Measurements from ENCODE around the gene C4orf46.
A peak's percentile ranks its signal among the peaks of the same experiment; 100 is the strongest.
"Not testable (repeated sequence)": the region's sequence is repeated elsewhere in the genome, so short reads cannot be mapped to it uniquely, and the experiment has no call there.

C4orf46 gene

DNA sequence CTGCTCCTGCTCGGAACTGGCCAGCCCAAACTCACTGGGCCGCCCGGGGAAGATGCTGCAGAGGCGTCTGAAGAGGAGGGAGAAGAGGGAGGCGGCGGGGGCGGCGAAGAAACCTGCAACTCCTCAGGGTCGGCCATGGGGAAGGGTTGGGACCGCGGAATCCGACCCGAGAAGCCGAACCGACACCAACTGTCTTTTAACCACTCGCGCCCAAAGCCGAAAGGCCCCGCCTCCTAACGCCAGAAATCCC lies at the start of gene C4orf46:
C4orf46 (minus strand) TSS at position 223 of the 250 bp plus-strand sequence; CDS start at position 137, 86 bp downstream.
- no peak for TF ChIP-seq CTCF (IDR thresholded peaks at IDR 0.05; ENCODE audit: control insufficient read depth, extremely low read depth, insufficient read depth)
- H3K4me3 ChIP-seq (ENCODE audit: low read depth, low read length): peak within 1 kb of the TSS; percentile 95
- DNase-seq (ENCODE audit: low read depth): no peak

DNA sequence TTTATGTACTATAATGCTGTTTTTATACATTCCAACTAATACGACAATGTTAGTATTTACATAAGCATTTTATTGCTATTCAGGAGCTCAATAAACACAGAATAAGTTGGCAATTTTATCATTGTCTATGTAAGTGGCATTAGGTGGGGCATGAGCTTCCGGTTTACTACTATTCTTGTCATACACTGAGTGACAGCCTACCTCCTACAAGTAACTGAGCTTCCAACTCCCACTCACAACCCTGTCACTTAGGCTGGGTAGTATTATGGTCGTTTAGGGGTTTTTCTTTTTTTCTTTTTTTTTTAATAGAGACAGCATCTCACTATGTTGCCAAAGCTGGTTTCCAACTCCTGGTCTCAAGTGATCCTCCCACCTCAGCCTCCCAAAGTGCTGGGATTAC lies 44.1 kb upstream of the C4orf46 start:
- TF ChIP-seq CTCF (IDR thresholded peaks at IDR 0.05; ENCODE audit: control insufficient read depth, extremely low read depth, insufficient read depth): no peak

DNA sequence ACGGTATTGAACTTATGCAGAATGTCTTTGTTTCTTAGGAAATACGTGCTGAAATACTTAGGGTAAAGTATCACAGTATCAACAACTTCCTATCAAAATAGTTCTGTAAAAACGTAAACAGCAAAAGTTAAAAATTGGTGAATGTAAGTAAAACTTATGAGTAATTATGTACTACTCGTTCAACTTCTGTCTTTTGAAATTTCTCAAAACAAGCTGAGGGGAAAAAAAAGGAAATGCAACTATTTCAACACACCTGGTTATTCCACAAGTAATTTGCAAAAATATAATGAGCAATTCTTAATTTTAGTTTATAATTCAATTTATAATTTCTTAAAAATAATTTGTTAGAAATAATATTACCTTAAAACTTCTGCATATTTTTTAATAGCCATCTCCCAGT lies 43.2 kb upstream of the C4orf46 start:
- DNase-seq (ENCODE audit: low read depth): no peak
- TF ChIP-seq CTCF (IDR thresholded peaks at IDR 0.05; ENCODE audit: control insufficient read depth, extremely low read depth, insufficient read depth): no peak
- no peak overlapping the region for H3K4me3 ChIP-seq (ENCODE audit: low read depth, low read length)

More for the DNA sequence above, 44.1 kb upstream of the C4orf46 start:
- no peak overlapping the region for H3K4me3 ChIP-seq (ENCODE audit: low read depth, low read length)
- DNase-seq (ENCODE audit: low read depth): no peak

DNA sequence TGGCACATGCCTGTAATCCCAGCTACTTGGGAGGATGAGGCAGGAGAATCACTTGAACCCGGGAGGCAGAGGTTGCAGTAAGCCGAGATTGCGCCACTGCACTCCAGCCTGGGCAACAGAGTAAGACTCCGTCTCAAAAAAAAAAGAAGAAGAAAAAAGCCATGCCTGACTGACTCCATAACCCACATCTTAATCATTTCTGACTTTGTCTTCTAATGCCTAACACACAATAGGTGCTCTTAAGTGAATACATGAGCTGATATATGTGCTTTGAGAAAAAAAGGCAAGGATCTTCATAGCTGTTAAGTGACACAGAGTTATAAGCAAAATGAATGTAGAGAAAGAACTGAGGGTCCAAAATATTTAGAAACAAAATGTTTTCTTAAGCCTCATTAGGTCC lies 40.9 kb upstream of the C4orf46 start:
- not testable (repeated sequence) for DNase-seq (ENCODE audit: low read depth); H3K4me3 ChIP-seq (ENCODE audit: low read depth, low read length)

GRCh38 chr4:158710814-158711213 lies 39.1 kb upstream of the C4orf46 start:
- TF ChIP-seq CTCF (IDR thresholded peaks at IDR 0.05; ENCODE audit: control insufficient read depth, extremely low read depth, insufficient read depth): peak; percentile 56
- H3K4me3 ChIP-seq (ENCODE audit: low read depth, low read length): no peak overlapping the region
- no peak for DNase-seq (ENCODE audit: low read depth)

DNA sequence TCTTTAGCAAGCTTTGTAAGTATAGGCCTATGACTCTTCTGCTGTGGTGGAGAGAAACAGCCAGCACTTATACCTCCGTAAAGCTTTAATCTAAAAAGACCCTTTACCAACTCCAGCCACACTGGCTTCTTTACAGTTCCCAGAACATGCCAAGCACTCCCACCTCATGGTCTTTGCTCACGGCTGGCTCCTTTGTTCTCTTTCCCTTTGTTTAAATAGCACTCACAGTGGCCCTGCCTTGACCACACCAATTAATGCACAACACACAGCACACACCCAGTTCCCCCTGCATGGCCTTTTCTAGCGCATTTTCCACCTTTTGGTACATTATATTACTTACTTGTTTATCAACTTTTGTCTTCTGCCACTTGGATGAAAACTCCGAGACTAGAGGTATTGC lies 32.6 kb upstream of the C4orf46 start:
- no peak for TF ChIP-seq CTCF (IDR thresholded peaks at IDR 0.05; ENCODE audit: control insufficient read depth, extremely low read depth, insufficient read depth)
- H3K4me3 ChIP-seq (ENCODE audit: low read depth, low read length): no peak overlapping the region
- DNase-seq (ENCODE audit: low read depth): no peak

DNA sequence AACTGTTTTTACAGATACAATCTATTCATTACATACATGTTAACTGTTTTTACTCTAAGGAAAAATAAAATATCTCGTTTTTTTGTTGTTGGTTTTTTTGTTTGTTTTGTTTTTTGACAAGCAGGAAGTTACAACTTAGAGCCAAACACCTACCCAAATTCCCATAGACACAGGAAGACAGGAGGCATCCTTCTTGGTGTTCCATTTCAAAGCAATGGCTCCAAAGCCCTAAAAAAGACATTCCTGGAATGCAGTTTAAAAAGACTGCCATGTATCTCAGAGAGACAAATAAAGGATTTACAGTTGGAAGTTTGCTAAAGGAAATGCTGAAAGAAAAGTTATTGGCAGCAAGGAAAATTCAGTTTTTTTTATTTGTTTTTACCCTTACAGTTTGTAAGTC lies 17.1 kb upstream of the C4orf46 start:
- no peak for DNase-seq (ENCODE audit: low read depth)
- H3K4me3 ChIP-seq (ENCODE audit: low read depth, low read length): no peak overlapping the region
- no peak for TF ChIP-seq CTCF (IDR thresholded peaks at IDR 0.05; ENCODE audit: control insufficient read depth, extremely low read depth, insufficient read depth)

DNA sequence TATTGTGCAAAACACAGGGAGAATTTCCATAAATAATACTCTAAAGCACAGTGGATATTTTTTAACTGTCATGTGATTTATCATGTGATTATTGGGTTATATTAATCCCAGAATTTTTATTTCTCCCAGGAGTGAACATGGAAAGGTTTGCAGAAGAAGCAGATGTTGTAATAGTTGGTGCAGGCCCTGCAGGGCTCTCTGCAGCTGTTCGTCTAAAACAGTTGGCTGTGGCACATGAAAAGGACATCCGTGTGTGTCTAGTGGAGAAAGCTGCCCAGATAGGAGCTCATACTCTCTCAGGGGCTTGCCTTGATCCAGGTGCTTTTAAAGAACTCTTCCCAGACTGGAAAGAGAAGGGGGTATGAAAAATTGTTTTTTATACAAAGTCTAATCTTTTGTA lies 10.4 kb upstream of the C4orf46 start:
- TF ChIP-seq CTCF (IDR thresholded peaks at IDR 0.05; ENCODE audit: control insufficient read depth, extremely low read depth, insufficient read depth): no peak
- no peak for DNase-seq (ENCODE audit: low read depth)
- no peak overlapping the region for H3K4me3 ChIP-seq (ENCODE audit: low read depth, low read length)
